Mononuclear cell (primary cell): ENCODE measurements around the gene LIN28A. TPM values are rescaled to one million over a fixed set of nuclear protein-coding genes. Genes with fewer than 3 reads are reported as not detected.

Source experiments
- H3K27me3 ChIP-seq: 2 replicates; pipeline ENCODE4 v1.6.0; 2011; ENCODE audit warnings: low read length, control low read depth; ENCODE audit not compliant: insufficient read depth
- H3K4me1 ChIP-seq: 2 replicates; pipeline ENCODE4 v1.5.1; 2011; ENCODE audit warnings: mild to moderate bottlenecking, low read length, control low read depth; ENCODE audit not compliant: insufficient read depth
- H3K4me3 ChIP-seq: 2 replicates; pipeline ENCODE4 v1.5.1; 2011; ENCODE audit warnings: mild to moderate bottlenecking, low read length, moderate library complexity
- H3K9me3 ChIP-seq: 2 replicates; pipeline ENCODE4 v1.5.1; 2011; ENCODE audit warnings: low read depth, mild to moderate bottlenecking, control low read depth, low read length
- total RNA-seq: library from RNA; depleted of rRNA; stranded (reverse); fragments of >200 nt; gene quantifications from one replicate; pipeline ENCODE4 v1.2.3, GENCODE V29; 2012

LIN28A gene
- total RNA-seq, 1 donor: not detected

DNA sequence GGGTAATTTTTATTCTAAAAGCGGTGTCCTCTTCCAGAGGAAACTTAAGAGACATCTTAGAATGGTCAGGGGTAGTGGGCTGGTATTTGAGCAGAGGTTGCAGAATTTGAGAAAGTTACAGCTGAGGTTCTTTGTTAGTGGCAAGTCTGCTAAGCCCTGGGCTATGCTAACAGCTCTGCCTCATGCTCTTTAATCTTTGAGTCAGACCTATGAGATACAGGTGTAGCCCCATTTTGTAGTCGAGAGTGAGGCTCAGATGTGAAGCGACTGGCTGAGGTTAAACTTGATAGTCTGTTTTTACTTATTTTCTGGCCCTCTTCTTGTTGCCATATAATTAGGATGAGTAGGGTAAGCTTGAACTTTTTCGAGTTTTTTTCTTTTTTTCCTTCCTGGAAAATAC, 66.3 kb downstream of the LIN28A start:
- H3K4me1 ChIP-seq: peaks cover 19% of the 10 kb centered on the region
- H3K27me3 ChIP-seq: no peaks in the 10 kb centered on the region
- no peak overlapping the region for H3K4me3 ChIP-seq
- no peaks in the 10 kb centered on the region for H3K9me3 ChIP-seq

- no peaks in the 10 kb centered on the region for H3K9me3 ChIP-seq
- no peak overlapping the region for H3K4me3 ChIP-seq
- H3K4me1 ChIP-seq: peaks cover 19% of the 10 kb centered on the region
- H3K27me3 ChIP-seq: no peaks in the 10 kb centered on the region
Observed at GRCh38 chr1:26477446-26478152, 67.0 kb downstream of the LIN28A start.

GRCh38 chr1:26478159-26478558, 67.5 kb downstream of the LIN28A start:
- Histone ChIP-seq H3K4me3 (no peak overlapping the region), H3K4me1 (peaks cover 18% of the 10 kb centered on the region), H3K27me3 (no peaks in the 10 kb centered on the region), H3K9me3 (no peaks in the 10 kb centered on the region)

DNA sequence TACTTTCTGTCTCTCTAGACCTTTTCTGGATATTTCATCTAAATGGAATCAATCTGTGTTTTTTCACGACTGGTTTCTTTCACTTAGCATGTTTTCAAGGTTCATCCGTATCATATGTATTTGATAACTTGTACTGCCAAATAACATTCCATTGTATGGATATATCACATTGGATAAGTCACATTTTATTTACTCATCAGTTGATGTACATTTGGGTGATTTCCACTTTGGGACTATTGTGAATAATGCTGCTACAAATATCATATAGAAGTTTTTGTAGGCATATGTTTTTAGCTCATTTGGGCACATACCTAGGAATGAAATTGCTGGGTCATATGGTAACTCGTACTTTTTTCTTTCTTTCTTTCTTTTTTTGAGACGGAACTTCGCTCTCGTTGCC, 68.4 kb downstream of the LIN28A start:
- H3K9me3 ChIP-seq: no peaks in the 10 kb centered on the region
- H3K4me3 ChIP-seq: no peak overlapping the region
- no peaks in the 10 kb centered on the region for H3K27me3 ChIP-seq
- peaks cover 9% of the 10 kb centered on the region for H3K4me1 ChIP-seq

Other genes starting within 250 kb of the LIN28A start
- gene C1orf232, start 241.9 kb upstream of the LIN28A start, total RNA-seq: not detected
- gene ZNF593, start 240.9 kb upstream of the LIN28A start, total RNA-seq: 5.4 TPM
- gene ZNF593OS, start 239.0 kb upstream of the LIN28A start, total RNA-seq: not detected
- gene CNKSR1, start 233.3 kb upstream of the LIN28A start, total RNA-seq: 0.42 TPM
- gene CATSPER4, start 220.2 kb upstream of the LIN28A start, total RNA-seq: not detected
- gene CEP85, start 176.6 kb upstream of the LIN28A start, total RNA-seq: 12.9 TPM
- 59.2 TPM for gene SH3BGRL3, start 130.7 kb upstream of the LIN28A start, total RNA-seq
- gene UBXN11, start 104.2 kb upstream of the LIN28A start, total RNA-seq: 24.5 TPM
- 428 TPM for gene CD52, start 92.9 kb upstream of the LIN28A start, total RNA-seq
- 0.10 TPM for gene CRYBG2, start 56.7 kb upstream of the LIN28A start, total RNA-seq
- 1.8 TPM for gene ZNF683, start 38.1 kb upstream of the LIN28A start, total RNA-seq
- 17.2 TPM for gene DHDDS, start 21.5 kb downstream of the LIN28A start, total RNA-seq
- gene HMGN2, start 61.6 kb downstream of the LIN28A start, total RNA-seq: 249 TPM
- 49.2 TPM for gene RPS6KA1, start 118.9 kb downstream of the LIN28A start, total RNA-seq